Activated CD4-positive, CD25-positive, alpha-beta regulatory T cell treated with anti-CD3 and anti-CD28 coated beads, Interleukin-2, amount 50 U/mL, for 24 hours (primary cell): ENCODE data around the gene LARGE2.

Source experiments
- ATAC-seq, 2 donors: fragments of 150-1000 bp; cut with Tn5 transposase; one replicate each; pipeline ENCODE4 v1.10.0; 2021; ENCODE audit warnings: mild to moderate bottlenecking in 1 of 2, moderate library complexity in 1 of 2

Gene LARGE2

GRCh38 chr11:45922425-45923082 lies at the start of gene LARGE2:
LARGE2 (plus strand) TSS chr11:45922656; CDS start chr11:45922883, 227 bp downstream.
- ATAC-seq: no peak

GRCh38 chr11:45876401-45876800 lies 46.1 kb upstream of the LARGE2 start:
- ATAC-seq: no peak

DNA sequence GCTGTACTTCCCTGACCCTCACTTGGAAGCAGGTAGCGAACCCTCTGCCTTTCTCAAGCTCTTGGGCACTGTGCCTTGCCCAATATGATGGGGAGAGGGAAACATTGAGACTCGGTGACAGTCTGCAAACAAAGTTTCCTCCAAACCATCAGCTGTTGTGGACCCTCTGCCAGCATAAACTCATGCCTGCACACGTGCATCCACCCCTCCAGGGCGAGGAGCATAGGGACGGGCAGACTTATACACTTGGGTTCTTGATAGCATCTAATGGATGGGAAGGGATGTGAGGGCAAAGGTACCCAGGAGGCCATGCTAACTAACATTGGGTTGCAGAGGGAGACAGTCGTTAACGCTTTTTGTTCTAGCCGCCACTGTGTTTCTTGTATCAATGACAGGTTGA lies 45.2 kb upstream of the LARGE2 start:
- no peak for ATAC-seq

DNA sequence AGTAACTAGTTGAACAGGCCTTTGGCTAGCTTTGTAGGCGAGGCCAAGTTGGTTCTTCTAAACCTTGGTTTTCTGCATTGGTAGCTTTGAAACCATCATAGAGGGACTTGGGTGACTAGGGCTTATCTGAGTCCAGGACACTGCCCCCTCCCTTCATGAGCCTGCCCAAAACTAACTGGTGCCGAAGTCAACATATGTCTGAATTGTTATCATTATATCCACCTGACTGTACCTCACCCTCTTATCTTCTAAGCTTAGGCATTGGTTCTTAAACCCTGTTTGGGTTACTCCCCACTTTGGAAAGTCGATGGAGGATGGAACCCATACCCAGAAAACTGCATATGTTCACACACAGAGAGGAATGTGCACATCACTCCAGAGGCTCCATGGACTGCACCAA lies 44.6 kb upstream of the LARGE2 start:
- no peak for ATAC-seq

GRCh38 chr11:45879803-45880686 lies 42.4 kb upstream of the LARGE2 start:
- no peak for ATAC-seq

- ATAC-seq: no peak
These were observed 41.5 kb upstream of the LARGE2 start for GRCh38 chr11:45880772-45881570.

GRCh38 chr11:45881708-45882368 lies 40.6 kb upstream of the LARGE2 start:
- ATAC-seq: no peak

GRCh38 chr11:45884596-45885185 lies 37.8 kb upstream of the LARGE2 start:
- ATAC-seq: no peak

DNA sequence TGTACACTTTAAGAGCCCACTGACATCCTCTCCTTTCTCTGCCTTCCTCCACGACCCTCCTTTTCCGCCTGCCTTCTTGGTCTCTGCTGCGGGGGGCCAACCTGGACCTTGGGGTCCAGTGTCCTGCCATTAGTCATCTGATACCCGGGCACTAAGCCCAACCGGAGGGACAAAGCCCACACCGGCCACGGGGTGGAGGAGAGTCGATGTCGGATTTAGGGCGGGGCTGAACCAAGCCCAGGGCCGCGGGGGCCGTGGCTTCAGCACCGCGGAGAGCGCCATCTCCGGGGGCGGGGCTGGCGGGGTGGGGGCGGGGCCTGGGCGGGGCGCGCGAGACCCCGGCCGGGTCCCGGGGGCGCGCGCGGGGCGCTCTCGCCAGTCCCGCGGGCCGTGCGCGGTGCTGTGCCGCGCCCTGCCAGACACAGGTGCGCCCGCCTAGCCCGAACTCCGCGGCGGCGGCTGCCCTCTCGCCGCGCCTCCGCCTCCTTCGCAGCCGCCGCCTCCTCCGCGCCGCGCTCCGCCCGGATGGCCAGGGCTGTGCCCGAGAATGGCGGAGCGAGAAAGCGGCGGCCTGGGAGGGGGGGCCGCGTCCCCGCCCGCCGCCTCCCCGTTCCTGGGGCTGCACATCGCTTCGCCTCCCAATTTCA lies 37.1 kb upstream of the LARGE2 start, which contains the start of gene MAPK8IP1:
Gene MAPK8IP1 (plus strand): TSS at position 378 of the 647 bp plus-strand sequence. CDS start 170 bp downstream, at position 548.
- peak; percentile 71 to 74 for ATAC-seq

DNA sequence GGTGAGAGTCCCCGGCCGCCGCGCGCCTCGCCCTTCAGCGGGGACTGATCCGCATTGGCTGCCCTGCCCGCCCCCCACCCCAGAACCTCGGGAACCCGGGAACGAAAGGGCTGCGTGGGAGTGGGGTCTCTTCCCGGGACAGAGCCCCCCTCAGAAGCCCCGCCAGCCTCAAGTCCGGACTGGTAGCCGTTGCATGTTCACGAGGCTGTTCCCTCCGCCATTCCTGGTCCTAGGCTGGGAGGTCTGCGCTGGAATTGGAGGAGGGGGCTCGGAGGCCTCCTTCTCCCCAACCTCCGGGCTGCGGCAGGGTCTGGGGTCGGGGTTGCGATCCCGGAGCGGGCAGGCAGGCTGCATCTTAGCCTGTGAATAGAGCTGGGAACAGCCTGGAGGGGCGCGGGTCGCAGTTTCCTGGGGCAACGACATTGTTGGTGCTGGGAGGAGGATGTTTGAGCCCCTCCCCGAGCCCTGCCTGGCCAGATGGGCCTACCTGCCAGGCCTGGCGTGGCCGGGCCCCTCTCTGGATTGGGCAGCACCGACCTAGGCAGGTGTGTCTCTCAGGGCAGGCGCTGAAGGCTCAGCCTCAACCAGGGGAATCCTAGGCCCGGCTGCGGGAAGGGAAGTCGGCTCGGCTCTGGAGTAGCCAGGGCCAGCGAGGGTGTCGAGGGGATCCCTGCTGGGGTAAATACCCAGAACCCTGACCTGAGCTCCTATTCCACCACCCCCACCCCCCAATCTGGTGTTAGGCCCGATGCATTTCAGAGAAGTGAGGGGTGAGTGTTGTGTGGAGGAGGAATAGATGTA lies 36.3 kb upstream of the LARGE2 start:
- no peak for ATAC-seq

DNA sequence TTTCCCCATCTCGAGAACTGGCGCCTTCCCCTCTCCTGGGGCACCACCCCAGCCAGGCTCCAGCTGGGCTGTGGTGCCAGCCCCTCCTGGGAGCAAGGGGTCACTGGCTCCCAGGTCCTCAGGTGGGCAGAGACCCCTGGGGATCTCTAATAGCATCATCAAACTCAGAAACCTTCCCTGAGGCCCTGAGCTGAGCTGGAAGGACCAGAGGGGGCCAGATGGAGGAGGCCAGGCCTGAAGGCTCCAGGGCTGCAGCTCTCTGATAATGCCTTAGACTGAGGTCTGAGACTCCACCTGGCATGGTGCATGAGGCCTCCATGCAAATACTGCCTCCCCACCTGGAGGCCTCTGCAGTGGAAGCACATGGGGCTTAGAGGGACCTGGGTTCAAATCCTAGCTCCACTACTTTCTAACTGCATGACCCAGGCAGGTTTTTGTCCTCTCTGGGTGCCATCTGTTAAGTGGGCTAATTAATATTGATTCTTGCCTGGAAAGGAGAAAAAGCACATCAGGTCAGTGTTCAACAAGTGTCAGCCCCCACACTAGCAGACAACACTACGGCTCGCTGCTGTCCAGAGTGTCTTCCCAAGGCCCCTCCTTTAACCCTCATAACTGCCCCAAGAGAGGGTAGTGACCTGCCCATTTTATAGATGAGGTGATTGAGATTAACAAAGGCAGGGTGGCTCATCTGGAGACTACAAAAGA lies 35.5 kb upstream of the LARGE2 start:
- ATAC-seq: no peak

DNA sequence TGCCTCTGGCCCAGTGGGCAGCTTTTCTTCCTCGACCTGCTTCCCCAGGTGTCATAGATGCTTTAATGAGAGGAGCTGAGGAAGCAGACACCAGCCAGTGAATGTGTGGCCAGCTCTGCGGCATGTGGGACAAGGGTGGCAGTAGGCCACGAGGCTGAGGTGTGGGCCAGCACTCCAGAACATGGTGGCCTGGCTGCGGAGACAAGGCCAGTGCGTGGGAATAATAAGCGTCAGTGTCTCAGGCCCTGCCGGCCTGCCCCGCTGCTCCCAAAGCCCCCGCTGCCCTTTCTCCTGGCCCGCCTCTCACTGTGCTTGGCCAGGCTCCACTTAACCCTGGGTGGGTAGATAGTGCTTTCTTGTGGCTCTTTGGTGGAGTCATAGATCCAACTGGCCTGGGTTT lies 34.9 kb upstream of the LARGE2 start:
- ATAC-seq: no peak

DNA sequence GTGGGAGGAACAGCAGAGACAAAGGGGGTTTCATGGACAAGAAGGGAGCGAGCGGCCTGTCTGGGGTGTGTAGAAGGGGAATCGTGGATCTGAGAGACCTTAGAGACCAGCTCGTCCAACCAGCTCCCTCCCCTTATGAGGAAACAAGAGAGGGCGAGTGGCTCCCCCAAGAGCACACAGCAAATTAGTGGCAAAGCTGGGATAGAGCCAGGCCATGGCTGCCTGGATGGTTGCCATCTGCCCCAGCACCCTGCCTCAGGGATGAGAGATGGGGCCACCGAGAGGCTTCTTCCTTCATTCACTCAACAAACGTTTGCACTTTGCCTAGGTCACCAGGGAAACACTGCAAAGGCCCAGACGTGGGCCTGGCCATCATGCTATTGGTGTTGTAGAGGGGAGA lies 32.9 kb upstream of the LARGE2 start:
- ATAC-seq: no peak

- no peak for ATAC-seq
These were observed 32.5 kb upstream of the LARGE2 start for GRCh38 chr11:45889966-45890365.

DNA sequence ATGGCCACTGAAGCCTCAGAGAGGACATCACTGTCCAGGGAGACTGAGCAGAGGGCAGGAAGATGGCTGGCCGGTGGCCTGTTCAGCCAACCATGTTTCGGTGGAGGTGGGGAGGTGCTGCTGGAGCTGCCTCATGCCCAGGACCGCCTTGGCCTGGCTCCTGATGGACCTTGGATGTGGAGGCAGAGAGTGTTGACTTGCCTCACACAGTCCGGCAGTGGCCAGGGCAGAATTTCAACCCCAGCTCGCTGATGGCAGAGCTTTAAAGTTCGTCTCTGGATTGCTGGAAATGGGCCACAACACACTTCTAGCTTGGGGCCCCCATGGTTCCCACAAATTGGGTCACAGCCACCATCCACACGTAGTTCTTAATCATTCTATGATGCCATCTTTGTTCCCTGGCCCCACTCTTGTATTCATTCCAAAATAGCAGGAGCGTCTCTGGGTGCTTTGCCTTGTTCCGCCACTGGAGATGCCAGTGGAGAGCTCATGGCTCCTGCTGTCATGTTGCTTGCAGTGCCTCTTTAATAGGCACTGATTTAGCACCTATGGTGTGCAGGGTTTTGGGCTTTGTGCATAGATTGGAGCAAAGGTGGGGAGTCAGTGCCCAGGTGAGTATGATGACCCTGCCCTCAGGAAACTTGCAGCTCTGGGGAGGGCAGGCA lies 31.4 kb upstream of the LARGE2 start:
- no peak for ATAC-seq

DNA sequence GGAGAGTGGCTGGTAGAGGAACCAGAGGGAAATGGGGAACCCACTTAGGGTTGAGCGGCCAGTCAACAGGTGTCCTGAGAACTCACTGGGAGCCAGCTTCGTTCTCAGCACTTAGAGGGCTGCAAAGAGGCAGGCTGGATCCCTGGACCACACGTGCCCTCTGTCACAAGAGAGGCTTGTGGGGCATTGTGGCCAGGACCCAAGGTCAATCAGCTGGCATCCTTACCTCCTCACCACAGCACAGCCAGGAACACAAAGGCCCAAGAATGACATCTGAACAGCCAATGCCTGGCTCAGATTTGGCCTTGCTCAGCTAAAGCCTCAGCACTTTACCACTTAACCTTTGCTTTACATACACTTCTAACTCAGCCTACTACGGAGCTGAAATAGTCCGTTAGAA lies 29.6 kb upstream of the LARGE2 start:
- ATAC-seq: no peak

GRCh38 chr11:45894555-45895247 lies 27.8 kb upstream of the LARGE2 start:
- no peak for ATAC-seq

DNA sequence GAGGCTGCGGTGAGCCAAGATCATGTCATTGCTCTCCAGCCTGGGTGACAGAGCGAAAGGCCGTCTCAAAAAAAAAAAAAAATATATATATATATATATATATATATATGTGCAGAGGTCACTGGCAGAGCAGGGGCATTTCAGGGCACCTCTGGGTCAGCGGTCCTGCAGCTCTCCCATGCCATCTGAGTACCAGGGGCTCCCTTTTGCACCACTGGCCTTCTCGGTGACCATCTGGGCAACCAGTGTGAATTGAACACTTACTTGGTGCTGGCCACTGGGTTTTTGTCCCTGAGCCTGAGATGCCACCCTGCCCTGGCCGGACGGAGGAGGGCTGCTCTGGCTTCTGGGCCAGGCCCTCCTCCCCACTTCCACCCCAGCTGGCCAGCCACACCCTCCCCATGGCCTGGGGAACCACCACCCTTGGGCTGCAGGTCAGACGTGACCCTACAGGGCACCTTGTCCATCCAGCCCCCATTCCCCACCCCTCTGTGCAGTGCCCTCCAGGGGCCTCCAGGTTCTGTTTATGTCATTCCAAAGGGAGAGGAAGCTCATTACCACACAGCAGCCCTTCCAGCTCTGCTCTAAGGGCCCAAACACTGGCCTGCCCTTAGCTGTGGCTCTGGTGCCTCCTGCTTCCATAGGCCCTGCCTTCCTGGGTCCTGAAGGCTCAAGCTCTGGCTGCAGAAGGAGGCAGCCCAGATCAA lies 26.8 kb upstream of the LARGE2 start:
- ATAC-seq: no peak
